WI38 (cell line): ENCODE measurements around the gene ASB16.
A peak's percentile ranks its signal among the peaks of the same experiment; 100 is the strongest.

Experiments used
- H3K4me3 ChIP-seq: 2 replicates; pipeline ENCODE4 v1.5.1; 2011; ENCODE audit warnings: low read depth, mild to moderate bottlenecking, control low read depth, low read length
- TF ChIP-seq, protein P1 (sequence below): IDR thresholded peaks from 2 replicates; pipeline ENCODE4 v1.5.1; 2012; ENCODE audit warnings: low read depth, mild to moderate bottlenecking, control low read depth, low read length

ASB16 gene, protein sequence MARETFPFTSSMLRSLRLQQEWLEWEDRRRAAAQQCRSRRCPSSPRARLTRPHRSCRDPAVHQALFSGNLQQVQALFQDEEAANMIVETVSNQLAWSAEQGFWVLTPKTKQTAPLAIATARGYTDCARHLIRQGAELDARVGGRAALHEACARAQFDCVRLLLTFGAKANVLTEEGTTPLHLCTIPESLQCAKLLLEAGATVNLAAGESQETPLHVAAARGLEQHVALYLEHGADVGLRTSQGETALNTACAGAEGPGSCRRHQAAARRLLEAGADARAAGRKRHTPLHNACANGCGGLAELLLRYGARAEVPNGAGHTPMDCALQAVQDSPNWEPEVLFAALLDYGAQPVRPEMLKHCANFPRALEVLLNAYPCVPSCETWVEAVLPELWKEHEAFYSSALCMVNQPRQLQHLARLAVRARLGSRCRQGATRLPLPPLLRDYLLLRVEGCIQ

DNA sequence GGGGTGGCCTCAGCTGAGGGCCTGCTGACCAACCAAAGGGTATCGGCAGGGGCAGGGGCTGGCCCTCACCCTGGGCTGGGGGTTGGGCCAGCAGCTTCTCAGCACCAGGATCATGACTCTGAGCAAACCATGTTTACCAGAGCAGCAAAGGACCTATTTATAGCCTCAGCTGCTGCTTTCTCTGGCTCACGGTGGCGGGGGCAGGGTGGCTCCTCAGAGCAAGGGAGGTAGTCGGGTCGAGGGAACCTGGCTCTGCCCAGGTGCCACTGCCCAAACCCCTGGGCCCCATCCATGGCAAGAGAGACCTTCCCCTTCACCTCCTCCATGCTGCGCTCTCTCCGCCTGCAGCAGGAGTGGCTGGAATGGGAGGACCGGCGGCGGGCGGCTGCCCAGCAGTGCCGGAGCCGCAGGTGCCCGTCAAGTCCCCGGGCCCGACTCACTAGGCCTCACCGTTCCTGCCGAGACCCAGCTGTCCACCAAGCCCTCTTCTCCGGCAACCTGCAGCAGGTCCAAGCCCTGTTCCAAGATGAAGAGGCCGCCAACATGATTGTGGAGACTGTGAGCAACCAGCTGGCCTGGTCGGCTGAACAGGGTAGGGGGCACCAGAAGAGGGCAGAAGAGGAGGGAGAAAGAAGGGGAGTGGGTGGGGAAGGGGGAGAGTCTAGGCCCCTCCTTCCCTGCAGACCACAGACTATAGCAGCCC is at the start of gene ASB16:
TSS of gene ASB16 (plus strand) at position 206 of the 703 bp plus-strand sequence. CDS start at position 292, 86 bp downstream.
- TF ChIP-seq, protein P1, sequence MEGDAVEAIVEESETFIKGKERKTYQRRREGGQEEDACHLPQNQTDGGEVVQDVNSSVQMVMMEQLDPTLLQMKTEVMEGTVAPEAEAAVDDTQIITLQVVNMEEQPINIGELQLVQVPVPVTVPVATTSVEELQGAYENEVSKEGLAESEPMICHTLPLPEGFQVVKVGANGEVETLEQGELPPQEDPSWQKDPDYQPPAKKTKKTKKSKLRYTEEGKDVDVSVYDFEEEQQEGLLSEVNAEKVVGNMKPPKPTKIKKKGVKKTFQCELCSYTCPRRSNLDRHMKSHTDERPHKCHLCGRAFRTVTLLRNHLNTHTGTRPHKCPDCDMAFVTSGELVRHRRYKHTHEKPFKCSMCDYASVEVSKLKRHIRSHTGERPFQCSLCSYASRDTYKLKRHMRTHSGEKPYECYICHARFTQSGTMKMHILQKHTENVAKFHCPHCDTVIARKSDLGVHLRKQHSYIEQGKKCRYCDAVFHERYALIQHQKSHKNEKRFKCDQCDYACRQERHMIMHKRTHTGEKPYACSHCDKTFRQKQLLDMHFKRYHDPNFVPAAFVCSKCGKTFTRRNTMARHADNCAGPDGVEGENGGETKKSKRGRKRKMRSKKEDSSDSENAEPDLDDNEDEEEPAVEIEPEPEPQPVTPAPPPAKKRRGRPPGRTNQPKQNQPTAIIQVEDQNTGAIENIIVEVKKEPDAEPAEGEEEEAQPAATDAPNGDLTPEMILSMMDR: no peak
- peak within 1 kb of the TSS; percentile 8; the same call in 1 of the 2 replicates for H3K4me3 ChIP-seq

DNA sequence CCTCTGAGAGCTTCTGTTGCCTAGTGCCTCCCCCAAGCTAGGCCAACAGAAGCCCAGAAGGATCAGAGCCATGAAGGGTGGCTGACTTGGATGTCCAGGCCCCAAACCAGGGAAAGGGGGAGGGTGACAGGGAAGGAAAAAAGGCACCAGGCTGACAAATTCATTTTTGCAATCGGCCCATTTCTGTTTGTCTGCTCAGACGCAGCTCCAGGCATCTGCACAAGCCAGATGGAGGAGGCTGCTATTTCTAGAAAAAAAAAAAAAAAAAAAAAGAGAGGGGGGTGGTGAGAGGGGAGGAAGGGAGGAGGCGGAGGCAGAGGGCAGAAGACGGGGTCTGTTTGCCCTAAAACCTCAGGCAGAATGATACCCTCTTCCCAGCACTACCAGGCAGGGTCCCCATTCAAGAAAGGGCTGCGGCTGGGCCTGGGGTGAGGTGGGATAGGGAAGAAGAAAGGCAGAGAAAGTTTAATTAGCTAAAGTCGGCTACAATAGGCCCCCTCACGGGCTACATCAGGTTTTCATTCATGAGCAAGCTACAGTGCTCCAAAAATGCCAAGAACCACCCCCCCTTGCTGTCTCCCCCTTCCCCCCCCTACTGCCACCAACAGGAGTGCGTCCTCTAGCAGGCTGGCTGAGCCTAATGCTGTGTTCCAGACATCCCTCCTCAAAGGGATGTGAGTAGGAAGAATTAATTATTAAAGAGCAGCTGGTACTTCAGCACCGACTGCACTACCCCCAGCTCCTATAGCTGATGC is 49.5 kb upstream of the ASB16 start:
- TF ChIP-seq, protein P1: no peak
- no peak overlapping the region for H3K4me3 ChIP-seq

DNA sequence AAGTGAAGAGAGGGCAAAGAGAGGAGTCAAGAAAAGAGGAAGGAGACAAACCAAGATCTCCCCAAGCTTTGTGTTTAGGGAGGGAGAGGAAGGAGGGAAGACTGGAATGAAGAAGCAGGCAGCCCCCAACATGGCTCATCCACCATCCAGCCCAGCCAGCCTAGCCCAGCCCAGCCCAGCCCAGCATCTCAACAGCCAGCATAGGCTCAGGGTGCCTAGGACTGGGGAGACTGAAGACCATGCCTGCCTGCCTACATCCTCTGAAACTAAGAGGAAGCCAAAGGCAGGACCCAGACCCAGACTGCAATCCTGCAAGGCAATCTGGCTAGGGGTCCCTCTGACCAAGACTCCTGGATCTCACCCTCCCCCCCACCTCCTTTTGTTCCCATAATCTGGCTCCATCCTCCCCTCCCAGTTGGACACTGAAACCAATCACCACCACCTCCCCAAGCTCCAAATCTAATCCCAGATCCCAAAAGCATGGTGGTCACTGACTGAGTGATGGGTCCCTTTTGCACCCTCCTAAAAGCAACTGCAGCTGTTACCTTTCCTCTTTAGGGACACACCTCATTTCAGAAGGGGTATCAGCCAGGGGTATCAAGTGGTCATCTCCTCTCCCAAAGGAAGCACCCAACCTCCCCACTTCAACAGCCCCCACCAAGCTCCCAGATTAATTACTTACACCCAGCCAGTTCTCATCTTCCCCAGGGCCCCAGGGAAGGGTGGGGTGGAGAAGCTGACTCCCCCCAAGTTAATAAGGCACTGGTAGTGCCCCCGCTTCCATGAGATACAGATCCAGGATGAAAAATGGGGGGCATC is 48.3 kb upstream of the ASB16 start:
- H3K4me3 ChIP-seq: peak overlapping the region; percentile 84
- TF ChIP-seq, protein P1: no peak

DNA sequence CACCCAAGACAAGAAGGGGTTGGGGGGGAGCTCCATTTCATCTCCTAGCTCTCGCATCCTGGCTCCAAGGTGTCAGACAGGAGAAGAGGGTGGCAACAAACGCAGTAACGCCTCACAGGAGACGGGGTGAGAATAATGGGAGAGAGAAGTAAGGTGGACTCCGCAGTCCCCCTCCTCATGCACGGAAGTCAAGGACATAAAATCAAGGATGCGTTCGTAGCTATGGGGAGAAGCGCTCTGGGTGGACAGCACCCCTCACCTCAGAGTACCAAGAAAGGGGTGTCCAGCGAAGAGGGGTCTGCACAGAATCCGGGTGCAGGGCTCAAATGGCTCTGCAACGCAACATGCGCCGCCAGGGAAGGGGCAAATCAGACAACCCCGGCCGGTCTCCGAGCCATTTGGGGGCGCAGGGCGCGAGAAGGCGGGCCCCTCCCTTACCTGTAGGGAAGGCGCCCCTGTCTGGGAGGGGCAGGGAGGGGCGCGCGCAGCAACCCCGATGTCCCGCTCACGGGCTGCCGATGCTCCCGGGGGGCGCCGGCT is 47.6 kb upstream of the ASB16 start:
- TF ChIP-seq, protein P1: no peak

DNA sequence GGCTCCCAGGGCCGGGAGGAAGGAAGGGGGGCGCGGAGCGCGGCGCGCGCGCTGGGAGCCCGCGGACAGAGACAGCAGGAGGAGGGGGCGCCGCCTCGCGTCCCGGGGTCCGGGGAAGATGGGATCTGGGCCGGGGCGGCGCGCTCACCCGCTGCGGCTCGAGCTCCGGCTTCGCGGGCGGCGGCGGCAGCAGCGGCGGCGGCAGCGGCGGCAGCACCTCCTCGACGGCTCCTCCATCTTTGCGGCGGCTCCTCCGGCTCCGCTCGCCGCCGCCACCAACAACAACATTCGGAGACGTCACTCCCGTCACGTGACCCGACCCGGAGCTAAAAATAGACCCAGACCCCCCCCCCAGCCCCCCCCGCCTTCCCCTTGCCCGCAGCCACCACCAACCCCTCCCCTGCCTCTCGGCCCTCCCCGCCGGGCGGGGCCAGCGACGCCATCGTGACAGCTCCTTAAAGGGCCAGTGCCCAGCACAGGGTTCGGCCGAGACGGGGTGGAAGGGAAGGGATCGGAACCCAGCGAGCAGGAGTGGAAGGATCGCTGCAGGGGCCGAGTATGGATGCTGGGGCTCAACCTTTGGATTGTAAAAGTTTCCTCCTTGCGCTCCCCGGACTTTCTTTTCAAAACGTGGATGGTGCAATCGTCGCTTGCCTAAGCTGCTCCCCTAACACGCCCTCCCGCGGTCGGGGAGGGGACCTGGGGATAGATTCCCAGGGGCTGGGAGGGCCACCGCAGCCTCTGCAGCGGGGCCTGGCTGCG is 47.0 kb upstream of the ASB16 start, which contains the start of gene HDAC5:
TSS of gene HDAC5 (minus strand) at position 286 of the 762 bp plus-strand sequence. CDS start 6,126 bp downstream, outside the sequence.
- peak within 1 kb of the TSS; percentile 84 for H3K4me3 ChIP-seq
- TF ChIP-seq, protein P1: peak; percentile 59

More for the DNA sequence above, 47.6 kb upstream of the ASB16 start:
- H3K4me3 ChIP-seq: peak overlapping the region; percentile 84

DNA sequence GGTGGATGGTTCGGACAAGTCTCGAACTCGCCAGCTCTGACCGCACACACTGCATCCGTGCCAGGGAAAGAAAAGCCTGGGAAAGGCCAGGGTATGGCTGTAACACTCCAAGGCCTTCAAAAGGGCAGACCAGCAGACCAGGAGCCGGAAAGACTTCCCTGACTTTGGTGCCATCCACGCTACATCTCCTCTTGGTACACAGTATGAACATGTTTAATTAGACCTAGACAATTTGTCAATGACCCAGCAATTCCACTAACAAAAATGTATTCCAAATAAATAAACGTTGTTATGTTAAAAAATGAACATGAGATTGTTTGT is 46.4 kb upstream of the ASB16 start:
- peak overlapping the region; percentile 64 for H3K4me3 ChIP-seq
- TF ChIP-seq, protein P1: no peak
